Smooth muscle cell of the brain vasculature (primary cell): ENCODE results near the gene SHC4.
"Not testable (repeated sequence)": the region's sequence is repeated elsewhere in the genome, so short reads cannot be mapped to it uniquely, and the experiment has no call there.

ENCODE experiments used
- DNase-seq: peaks from one replicate; pipeline ENCODE4 v3.0.0-alpha.2; 2012; ENCODE audit warnings: low read depth, low spot score

The SHC4 gene

DNA sequence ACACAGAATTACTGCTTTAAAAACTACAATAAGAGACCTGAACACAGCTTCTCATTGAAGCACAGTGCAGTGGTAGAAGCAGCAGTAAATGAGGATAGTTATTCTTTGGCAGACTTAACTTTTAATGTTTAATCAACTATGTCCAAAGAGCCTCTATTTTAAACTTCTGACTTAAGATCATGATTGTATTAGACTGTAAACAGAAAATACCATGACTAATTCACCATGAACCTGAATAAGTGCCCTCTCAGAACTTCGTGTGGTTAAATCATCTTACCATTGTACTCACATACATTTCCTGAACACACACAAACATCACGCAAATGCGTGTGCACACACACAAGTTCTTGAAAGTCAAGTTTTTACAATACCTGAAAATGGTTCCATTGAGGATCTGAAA lies 166.8 kb downstream of the SHC4 start:
- DNase-seq = no peak

DNA sequence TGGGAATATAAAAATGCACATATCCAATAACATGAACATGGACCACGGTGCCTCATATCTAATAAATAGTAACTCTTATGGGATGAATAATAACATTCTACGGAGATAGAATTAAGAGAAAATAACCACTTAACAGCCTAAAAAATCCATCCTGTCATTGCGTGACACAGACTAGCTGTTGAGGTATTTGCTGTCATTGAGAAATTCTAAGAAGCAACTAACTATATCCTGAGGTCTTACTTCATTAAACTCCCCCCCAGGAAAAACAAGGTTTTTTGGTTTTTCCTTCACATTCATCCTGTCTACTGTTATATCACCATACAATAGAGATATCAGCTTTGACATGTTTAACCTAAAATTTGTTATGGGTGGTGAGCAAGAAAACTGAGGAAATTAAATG lies 167.2 kb downstream of the SHC4 start:
- DNase-seq = no peak

DNA sequence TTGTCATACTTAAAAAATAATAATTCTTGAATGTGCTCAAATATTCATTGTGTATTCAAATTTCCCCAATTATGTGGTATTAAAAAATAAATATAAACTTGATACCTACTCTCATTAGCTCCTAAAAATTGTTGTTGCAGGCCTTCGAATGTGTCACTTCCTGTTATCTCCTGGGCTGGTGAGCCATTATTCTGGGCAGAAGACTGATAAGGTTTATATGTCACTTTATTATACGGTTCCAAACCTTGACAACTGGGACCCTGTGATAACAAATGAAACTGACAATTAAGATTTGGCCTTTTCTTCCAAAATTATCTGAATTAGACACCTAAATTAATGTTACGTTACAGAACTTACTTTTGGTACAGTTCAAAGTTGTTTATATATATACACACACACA lies 167.8 kb downstream of the SHC4 start:
- DNase-seq = no peak

DNA sequence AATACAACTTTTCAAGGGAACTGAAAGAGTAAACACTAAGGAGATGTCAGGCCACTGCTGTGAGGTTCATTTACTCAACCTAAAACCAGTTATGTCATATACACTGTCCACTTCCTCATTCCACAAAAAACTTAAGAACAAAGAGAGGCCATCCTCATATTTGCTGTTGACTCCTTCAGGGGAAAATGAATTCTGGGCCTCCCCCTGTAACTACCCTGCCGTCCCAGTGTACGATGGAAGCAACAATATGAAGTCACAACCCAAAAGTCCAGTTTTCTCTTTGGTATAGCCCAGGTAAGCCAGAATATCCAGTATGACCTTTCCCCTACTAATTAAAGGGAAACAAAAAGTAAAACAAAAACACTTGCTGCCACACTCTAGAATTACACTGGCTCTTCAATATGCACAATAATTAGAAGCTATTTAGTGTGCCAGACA lies 169.0 kb downstream of the SHC4 start:
- DNase-seq = no peak

DNA sequence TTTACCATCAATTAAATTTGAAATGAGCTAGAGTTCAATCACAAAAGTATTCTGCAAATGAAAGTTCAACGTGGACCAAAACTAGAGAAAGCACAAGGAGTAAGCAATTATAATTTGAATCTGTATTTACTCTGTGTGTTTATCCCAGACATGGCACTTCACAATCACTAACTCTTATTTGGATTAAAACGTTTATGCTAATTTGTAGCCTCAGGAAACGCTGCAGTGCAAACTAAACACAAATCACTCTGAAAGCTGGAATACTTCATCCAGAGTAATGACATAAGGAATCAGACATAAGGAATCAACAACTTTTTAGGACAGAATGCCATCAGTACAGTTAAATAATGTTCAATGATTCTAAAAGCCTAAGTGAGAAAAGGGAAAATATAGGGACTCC lies 171.3 kb downstream of the SHC4 start:
- no peak for DNase-seq

DNA sequence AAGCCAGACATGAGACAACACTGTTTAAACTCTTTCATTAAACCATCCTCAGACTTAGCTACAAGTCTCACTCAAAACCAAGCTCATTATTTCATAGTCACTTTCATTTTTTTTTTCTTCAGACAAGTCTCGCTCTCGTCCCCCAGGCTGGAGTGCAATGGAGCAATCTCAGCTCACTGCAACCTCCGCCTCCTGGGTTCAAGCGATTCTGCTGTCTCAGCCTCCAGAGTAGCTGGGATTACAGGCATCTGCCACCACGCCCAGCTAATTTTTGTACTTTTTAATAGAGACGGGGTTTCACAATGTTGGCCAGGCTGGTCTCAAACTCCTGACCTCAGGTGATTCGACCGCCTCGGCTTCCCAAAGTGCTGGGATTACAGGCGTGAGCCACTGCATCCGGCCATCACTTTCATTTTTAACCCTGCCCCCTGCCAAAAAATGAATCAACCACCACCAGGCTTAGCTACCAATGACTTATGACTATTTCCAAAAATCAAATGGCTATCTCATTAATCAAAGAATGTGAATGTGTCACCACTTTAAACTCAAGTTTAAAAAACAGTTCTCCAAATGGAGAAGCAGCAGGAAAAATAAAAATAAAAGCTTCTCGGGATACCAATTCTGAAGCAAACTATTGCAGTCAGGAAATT lies 173.1 kb downstream of the SHC4 start:
- DNase-seq = not testable (repeated sequence)

DNA sequence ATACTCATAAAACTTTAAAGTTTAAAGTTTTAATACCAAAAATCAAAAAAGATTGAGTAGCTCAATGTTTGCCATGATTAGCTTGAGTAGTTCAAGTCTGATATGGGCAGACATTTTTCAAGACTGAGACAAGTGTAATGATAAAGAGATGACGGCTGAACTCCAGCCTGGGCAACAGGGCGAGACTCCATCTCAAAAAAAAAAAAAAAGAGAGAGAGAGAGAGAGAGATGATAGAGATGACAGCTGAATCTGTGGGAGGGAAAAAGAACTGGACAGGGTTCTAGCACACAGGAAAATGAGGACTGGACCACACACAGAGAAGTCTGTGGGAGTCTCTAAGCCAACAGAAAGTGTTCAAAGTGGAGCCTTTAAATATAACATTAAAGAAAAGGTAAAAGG lies 178.0 kb downstream of the SHC4 start:
- no peak for DNase-seq

DNA sequence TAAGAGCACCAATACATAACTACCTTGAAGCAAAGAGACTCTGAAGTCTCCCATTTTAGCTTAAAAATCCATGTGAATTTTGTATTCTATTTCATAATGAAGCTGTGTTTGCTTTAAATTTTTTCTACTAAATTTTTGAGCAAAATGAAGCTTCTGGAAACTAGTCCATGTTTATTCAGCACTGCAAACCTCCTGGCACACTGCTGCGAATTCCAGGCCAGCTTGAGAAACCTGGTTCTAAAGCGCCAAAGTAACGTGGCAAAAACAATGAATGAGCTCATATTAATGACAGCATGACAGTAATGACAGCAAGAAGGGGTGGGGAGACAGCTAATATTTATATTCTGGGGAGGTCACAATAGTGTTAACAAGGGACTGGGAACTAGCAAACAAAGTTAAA lies 178.5 kb downstream of the SHC4 start:
- DNase-seq = no peak

DNA sequence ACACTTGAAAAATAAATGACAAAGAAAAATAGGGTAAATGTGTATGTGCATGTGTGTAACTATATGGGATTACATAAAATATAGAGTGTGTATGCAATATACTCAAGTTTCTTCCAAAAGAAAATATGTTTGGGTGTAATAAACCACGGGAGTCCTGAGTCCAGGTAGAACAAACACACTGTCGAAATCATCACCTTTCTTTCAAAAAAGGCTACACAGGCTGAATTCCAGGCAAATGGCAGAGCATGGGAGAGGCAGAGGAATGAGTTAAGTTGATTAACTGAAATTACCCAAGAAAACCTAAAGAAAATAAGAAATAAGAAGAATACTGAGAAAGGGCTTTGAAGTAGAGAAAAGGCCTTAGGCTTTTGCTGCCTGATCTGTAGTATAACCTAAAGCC lies 179.0 kb downstream of the SHC4 start:
- DNase-seq = no peak

DNA sequence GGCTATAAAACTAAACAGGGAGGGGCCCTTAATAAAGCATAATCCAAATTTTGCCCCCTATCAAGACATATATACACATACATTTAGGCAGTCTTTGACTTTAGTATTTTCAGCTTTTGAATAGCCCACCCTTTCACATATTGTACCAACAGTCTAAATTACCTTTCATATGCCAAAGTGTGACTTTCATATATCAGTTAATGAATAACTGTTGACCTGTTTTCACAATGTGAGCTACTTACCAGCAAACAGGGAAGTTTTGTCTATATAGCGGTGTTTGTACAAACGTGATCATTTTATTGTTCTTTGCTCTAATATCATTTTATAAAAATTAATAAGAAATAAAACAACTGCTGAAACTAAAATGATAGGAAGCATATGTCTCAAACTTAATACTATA lies 180.8 kb downstream of the SHC4 start:
- DNase-seq = no peak

DNA sequence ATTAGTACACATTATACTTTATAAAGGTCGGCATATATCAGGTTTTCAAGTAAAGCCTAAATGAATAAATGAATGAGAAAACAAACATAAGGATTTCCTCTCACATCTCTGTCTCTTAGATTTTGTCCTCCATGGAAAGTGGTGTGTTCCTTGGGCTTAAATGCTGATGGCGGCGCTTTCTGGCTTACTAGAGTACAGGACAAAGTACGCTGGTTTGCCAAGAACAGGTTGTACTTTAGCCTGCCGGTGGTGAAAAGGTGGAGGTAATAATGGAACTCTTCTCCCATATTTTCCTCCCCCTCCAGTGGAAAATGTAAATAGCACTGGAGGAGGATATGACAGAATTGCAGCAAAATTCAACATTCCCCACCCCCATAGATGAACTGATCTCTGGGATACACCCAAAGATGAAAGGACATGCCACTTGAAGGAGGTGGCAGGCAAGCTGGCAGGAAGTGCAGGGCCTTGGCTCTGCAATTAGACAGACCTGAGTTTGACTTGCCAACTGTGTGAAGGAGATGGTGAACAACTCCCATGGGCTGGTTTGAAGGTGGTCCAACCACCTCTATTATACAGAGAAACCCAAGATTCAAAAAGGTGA lies 182.1 kb downstream of the SHC4 start:
- DNase-seq = no peak

DNA sequence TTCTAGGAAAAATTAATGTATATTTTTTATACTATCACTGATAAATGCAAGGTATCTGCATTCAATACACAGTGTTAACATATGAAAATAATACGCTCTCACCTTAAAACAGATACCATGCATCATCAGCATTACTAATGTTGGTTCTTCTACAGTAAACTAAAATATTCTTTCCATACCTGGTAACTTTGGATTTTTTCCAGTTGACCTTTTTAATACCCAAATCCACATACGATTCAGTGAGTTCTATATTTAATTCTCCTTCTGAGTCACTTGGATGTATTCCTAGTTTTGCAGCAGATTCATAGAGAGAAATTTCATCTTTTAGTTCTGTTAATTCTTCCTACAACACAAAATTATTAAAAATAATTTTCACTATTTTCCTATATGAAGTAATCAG lies 182.7 kb downstream of the SHC4 start:
- DNase-seq = no peak

DNA sequence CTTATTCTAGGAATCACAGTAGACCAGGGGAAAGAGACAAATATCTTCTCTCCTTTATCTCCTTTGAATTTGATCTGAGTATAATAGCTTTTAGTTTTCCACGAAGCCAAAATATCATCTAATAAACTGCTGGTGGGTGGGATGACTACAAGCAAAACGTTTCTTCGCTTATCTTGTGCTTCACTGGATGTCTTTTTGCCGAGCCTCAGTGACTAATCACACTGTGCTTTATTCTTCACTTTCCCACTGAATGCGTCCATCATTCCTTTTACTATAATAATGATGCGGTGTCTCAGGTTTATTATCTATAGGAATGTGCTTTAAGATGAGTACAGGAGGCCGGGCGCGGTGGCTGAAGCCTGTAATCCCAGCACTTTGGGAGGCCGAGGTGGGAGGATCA lies 185.4 kb downstream of the SHC4 start:
- no peak for DNase-seq

DNA sequence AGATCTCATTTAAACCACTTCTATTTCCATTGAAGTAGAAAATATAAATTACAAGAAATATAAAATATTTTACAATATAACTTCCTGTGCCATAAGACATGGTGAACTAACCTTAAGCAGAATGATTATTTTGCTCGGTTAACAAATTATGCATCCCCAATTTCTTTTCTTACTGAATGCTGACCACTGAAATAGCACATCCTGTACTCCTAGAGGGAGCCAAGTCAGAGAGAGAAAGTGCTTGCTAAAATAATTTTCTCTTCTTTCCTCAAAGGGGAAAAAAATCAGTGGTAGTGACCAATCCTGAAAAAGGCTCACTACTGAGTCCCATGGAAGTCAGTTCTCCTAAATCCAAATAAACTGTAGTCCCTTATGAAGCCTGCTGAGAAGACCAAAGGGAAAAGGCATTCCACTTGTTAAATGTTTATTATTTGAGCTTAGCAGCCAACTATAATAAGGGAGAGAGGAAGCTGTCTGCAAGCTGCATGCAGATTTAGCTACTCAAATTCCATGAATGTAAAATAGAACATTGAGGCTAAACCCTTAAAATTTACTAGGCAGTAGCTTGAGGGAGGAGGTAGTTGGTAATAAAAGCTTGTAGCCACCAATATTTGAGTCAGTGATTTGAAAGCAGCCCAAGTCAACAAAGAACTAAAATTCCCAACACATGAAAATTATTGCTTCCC lies 185.9 kb downstream of the SHC4 start:
- DNase-seq = peak; percentile 44

DNA sequence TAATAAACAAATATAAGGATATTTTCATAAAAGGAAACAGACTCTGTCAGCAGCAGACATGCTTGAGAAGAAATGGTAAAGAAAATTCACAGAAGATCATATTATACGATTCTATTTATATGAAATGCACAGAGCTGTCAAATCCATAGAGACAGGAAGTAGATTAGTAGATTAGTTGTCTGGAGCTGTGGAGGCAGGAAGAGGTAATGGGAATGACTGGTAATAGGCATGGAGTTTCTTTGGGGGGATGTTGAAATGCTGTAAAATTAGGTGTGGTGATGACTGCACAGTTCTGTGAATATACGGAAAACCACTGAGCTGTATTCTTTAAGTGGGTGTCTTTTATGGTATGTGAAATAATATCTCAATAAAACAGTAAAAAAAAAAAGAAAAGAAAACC lies 188.2 kb downstream of the SHC4 start:
- no peak for DNase-seq

DNA sequence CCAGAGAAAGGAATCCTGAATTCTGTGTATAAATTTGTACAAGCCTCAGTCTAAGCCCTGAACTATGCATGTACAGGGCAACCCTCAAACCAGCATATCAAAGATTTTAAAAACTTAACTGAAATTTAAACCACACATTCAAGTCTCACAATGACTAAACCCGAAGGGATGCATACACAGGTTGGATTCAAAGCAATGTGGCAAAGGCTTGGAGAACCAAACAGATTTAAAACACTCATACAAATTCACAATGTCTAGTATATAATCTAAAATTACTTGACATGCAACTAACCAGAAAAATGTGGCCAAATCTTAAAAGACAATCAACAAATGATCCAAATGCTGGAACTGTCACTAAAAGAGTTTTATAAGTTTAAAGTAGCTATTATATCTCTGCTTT lies 189.2 kb downstream of the SHC4 start:
- DNase-seq = no peak
